Esophagus muscularis mucosa (tissue), 4 donors: ENCODE results near the gene TMEM61.

Source experiments
- EP300 ChIP-seq: sonication (generic); formaldehyde crosslinking; IDR thresholded peaks from one replicate; pipeline ENCODE4 v1.6.1; 2017; ENCODE audit warnings: antibody characterized with exemption
- POLR2A ChIP-seq: fragments of 450-650 bp; IDR thresholded peaks from one replicate; pipeline ENCODE4 v1.6.1; 2017; ENCODE audit warnings: antibody characterized with exemption, moderate library complexity, mild to moderate bottlenecking, low read depth
- POLR2AphosphoS5 ChIP-seq, 2 donors: sonication (generic); formaldehyde crosslinking; IDR thresholded peaks; one replicate each; pipeline ENCODE4 v1.6.1; 2017; ENCODE audit warnings: antibody characterized with exemption in 2 of 2
- TF ChIP-seq, protein P1 (sequence below), 3 experiments: fragments of 200-600 bp in 2 of 3; fragments of 450-650 bp in 1 of 3; sonication (generic) in 2 of 3; IDR thresholded peaks; one replicate each; pipeline ENCODE4 v1.5.1; 2017 to 2019; ENCODE audit warnings: antibody characterized with exemption in 3 of 3, mild to moderate bottlenecking in 2 of 3, moderate library complexity in 1 of 3

DNA sequence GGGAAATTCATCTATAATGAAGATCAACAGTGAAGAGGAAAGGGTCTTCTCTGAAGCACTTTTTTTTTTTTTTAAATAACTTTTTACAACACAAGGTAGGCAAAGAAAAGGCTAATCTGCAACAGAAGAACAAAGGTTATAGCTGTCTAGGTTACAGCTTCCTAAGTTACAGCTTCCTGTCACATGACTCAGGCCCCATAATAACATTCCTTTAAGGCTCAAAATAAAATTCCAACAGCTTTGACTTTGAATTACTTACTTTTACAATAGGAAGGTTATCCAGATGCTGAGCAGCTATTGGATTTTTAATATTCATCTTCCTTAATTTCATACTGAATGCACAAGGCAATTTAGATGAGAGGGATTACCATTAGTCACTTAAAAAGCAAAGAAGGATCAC is 40.4 kb upstream of the TMEM61 start:
- no peak for TF ChIP-seq EP300
- TF ChIP-seq, protein P1, sequence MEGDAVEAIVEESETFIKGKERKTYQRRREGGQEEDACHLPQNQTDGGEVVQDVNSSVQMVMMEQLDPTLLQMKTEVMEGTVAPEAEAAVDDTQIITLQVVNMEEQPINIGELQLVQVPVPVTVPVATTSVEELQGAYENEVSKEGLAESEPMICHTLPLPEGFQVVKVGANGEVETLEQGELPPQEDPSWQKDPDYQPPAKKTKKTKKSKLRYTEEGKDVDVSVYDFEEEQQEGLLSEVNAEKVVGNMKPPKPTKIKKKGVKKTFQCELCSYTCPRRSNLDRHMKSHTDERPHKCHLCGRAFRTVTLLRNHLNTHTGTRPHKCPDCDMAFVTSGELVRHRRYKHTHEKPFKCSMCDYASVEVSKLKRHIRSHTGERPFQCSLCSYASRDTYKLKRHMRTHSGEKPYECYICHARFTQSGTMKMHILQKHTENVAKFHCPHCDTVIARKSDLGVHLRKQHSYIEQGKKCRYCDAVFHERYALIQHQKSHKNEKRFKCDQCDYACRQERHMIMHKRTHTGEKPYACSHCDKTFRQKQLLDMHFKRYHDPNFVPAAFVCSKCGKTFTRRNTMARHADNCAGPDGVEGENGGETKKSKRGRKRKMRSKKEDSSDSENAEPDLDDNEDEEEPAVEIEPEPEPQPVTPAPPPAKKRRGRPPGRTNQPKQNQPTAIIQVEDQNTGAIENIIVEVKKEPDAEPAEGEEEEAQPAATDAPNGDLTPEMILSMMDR (IDR thresholded peaks at IDR 0.05): no peak
- TF ChIP-seq POLR2A: no peak
- no peak for TF ChIP-seq POLR2AphosphoS5 (IDR thresholded peaks at IDR 0.05)
